ENCODE results near the gene NXPE2. TPM values are rescaled to one million over a fixed set of nuclear protein-coding genes. Genes with fewer than 3 reads are reported as not detected.
"Not testable (repeated sequence)": the region's sequence is repeated elsewhere in the genome, so short reads cannot be mapped to it uniquely, and the experiment has no call there.

The NXPE2 gene
- total RNA-seq: under 1 TPM; 0.20 to 0.22 TPM

GRCh38 chr11:114678125-114679036 is at the start of gene NXPE2:
Gene NXPE2, plus strand, starts transcription at chr11:114678527. Its CDS starts 49 bp downstream, at chr11:114678576.
- no peak for DNase-seq (ENCODE audit: low spot score)
- H3K36me3 ChIP-seq: no peaks in the 10 kb centered on the region
- H3K4me3 ChIP-seq: no peak within 1 kb of the TSS
- no peak for TF ChIP-seq CTCF (IDR thresholded peaks at IDR 0.05)
- no peak within 1 kb of the TSS for H3K27ac ChIP-seq
- no peaks in the 10 kb centered on the region for H3K4me1 ChIP-seq
- H3K9me3 ChIP-seq: no peaks in the 10 kb centered on the region
- no peaks in the 10 kb centered on the region for H3K27me3 ChIP-seq

DNA sequence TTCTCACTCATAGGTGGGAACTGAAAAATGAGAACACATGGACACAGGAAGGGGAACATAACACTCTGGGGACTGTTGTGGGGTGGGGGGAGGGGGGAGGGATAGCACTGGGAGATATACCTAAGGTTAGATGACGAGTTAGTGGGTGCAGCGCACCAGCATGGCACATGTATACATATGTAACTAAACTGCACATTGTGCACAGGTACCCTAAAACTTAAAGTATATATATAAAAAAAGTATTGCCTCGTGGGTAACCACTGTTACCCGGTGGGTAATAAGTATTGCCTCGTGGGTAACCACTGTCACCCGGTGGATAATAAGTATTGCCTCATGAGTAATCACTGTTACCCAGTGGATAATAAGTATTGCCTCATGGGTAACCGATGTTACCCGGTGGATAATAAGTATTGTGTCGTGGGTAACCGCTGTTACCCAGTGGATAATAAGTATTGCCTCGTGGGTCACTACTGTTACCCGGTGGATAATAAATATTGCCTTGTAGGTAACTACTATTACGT is 46.8 kb upstream of the NXPE2 start:
- H3K36me3 ChIP-seq; H3K4me3 ChIP-seq; H3K4me1 ChIP-seq; H3K27me3 ChIP-seq; DNase-seq (ENCODE audit: low spot score); H3K27ac ChIP-seq; H3K9me3 ChIP-seq: not testable (repeated sequence)

DNA sequence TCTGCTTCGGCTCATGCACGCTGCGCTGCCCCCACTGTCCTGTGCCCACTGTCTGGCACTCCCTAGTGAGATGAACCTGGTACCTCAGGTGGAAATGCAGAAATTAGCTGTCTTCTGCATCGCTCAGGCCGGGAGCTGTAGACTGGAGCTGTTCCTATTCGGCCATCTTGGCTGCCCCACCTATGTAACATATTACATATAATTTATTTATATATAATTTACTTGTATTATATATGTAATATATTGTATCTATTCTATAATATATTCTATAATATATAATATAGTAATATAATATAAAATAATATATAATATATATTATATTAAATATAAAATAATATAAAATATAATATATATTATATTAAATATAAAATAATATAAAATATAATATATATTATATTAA is 38.9 kb upstream of the NXPE2 start:
- H3K4me3 ChIP-seq; H3K27ac ChIP-seq; H3K27me3 ChIP-seq; H3K36me3 ChIP-seq; DNase-seq (ENCODE audit: low spot score); H3K9me3 ChIP-seq; H3K4me1 ChIP-seq: not testable (repeated sequence)

GRCh38 chr11:114650661-114651060 is 27.7 kb upstream of the NXPE2 start:
- DNase-seq (ENCODE audit: low spot score): no peak
- no peak for TF ChIP-seq CTCF (IDR thresholded peaks at IDR 0.05)
- H3K27me3 ChIP-seq: no peaks in the 10 kb centered on the region
- H3K9me3 ChIP-seq: no peaks in the 10 kb centered on the region
- H3K36me3 ChIP-seq: no peaks in the 10 kb centered on the region
- no peak overlapping the region for H3K27ac ChIP-seq
- H3K4me1 ChIP-seq: no peaks in the 10 kb centered on the region
- no peak overlapping the region for H3K4me3 ChIP-seq

GRCh38 chr11:114651145-114651718 is 27.1 kb upstream of the NXPE2 start:
- DNase-seq (ENCODE audit: low spot score): no peak
- no peak for TF ChIP-seq CTCF (IDR thresholded peaks at IDR 0.05)
- H3K4me1 ChIP-seq: no peaks in the 10 kb centered on the region

DNA sequence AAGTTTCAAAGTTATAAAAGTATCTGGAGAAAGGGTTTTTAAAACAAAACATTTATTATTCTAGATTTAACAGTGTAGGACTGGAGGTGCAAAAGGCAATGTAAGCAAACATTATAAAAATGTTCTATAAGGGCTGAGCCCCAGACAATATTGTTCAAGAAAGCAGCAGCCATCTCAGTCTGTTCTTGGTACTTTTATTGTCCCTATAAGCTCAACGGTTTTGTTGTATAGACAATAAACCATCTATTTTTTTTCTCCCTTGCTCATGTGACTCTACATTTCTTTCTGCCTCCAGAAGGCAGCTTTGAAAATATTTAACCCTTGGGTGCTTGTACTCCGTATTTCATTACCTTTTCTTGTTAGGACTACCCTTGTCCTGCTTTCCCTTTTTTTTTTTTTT is 25.2 kb upstream of the NXPE2 start:
- DNase-seq (ENCODE audit: low spot score): no peak
- Histone ChIP-seq H3K27ac (no peak overlapping the region), H3K4me1 (no peaks in the 10 kb centered on the region), H3K9me3 (no peaks in the 10 kb centered on the region), H3K36me3 (no peaks in the 10 kb centered on the region), H3K4me3 (no peak overlapping the region), H3K27me3 (no peaks in the 10 kb centered on the region)
- no peak for TF ChIP-seq CTCF (IDR thresholded peaks at IDR 0.05)

More at GRCh38 chr11:114651145-114651718, 27.1 kb upstream of the NXPE2 start:
- H3K27me3 ChIP-seq: no peaks in the 10 kb centered on the region
- no peaks in the 10 kb centered on the region for H3K9me3 ChIP-seq
- H3K36me3 ChIP-seq: no peaks in the 10 kb centered on the region
- no peak overlapping the region for H3K27ac ChIP-seq
- no peak overlapping the region for H3K4me3 ChIP-seq
